Measurements from ENCODE around the gene MTF2.

MTF2 gene

DNA sequence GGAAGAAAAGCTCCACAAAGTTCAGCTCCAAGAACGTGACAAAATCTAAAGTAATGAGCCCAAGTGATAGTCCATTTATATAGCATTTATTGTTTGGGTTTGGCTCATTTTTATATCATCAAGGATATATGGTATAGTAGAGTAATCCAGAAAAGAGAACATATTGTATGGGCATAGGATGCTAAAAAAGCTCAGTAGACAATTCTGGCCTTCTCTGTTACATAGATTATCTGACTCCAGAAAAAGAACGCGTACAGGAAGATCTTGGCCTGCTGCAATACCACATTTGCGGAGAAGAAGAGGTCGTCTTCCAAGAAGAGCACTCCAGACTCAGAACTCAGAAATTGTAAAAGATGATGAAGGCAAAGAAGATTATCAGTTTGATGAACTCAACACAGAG is 57.4 kb downstream of the MTF2 start:
- Histone ChIP-seq H3K36me3 (ENCODE audit: control insufficient read depth, insufficient read depth, low read length) (peaks cover 49% of the 10 kb centered on the region), H3K27me3 (replicated peaks; ENCODE audit: control insufficient read depth, insufficient read depth, low read length, poor library complexity, severe bottlenecking) (no peaks in the 10 kb centered on the region), H3K9me3 (ENCODE audit: control insufficient read depth, low read length) (no peaks in the 10 kb centered on the region), H3K27ac (ENCODE audit: insufficient read depth, low read length, poor library complexity, severe bottlenecking) (no peak overlapping the region), H3K4me3 (ENCODE audit: insufficient read depth, low read depth, low read length, poor library complexity, severe bottlenecking) (no peak overlapping the region), H3K4me1 (ENCODE audit: control insufficient read depth, insufficient read depth, low read length, poor library complexity, severe bottlenecking) (no peaks in the 10 kb centered on the region)
- no peak for DNase-seq

DNA sequence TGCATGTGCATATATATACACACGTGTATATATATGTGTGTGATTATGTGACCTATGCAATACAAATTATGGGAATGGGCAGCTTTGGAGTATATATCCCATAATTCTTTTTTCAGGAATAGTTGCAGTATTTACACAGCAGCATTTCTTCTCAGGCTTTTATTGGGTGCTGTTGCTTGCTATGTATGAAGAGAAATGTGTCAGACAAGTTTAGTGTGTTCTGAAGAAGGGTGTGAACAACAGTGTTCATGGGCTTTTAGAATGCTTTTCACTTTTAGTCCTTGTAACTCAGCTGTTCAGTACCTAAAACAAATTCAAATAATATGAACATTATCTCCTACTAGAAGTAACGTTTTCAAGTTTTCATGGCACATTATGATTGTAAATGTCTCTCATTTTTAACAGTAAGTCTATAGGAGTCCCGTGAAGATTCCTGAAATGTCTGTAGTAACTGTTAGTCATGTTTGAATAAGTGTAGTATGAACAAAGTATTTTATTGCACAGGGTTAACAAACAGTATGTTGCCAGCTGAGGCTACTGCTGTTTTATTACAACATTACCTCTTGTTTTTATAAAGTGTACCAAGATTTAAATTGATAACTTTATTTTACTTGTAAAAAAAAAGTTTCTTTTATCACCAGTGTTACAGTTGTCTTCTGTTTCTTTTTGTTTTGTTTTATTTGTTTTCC is 58.7 kb downstream of the MTF2 start:
- Histone ChIP-seq H3K9me3 (ENCODE audit: control insufficient read depth, low read length) (no peaks in the 10 kb centered on the region), H3K27me3 (replicated peaks; ENCODE audit: control insufficient read depth, insufficient read depth, low read length, poor library complexity, severe bottlenecking) (no peaks in the 10 kb centered on the region), H3K27ac (ENCODE audit: insufficient read depth, low read length, poor library complexity, severe bottlenecking) (no peak overlapping the region), H3K4me1 (ENCODE audit: control insufficient read depth, insufficient read depth, low read length, poor library complexity, severe bottlenecking) (no peaks in the 10 kb centered on the region), H3K36me3 (ENCODE audit: control insufficient read depth, insufficient read depth, low read length) (peaks cover 49% of the 10 kb centered on the region), H3K4me3 (ENCODE audit: insufficient read depth, low read depth, low read length, poor library complexity, severe bottlenecking) (no peak overlapping the region)
- no peak for DNase-seq

DNA sequence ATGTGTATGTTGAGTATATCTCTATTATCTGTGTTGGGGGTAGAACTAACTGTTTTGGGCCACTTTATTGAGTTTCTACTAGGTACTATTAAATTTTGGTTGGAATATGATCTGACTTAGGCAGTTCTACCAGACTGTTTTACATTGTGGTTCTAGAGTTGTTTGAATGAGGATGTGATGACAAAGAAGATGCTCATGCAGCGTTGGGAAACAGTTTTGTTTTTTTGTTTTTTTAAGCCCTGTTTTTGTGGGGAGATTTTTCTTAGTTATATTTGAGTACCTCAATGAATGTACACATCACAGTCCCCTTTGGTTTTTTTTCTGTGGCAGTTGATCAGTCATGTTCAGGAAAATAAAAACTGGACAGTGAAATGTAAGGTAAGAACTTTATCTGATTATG is 61.0 kb downstream of the MTF2 start:
- H3K9me3 ChIP-seq (ENCODE audit: control insufficient read depth, low read length), result no peaks in the 10 kb centered on the region
- no peak overlapping the region for H3K4me3 ChIP-seq (ENCODE audit: insufficient read depth, low read depth, low read length, poor library complexity, severe bottlenecking)
- no peaks in the 10 kb centered on the region for H3K4me1 ChIP-seq (ENCODE audit: control insufficient read depth, insufficient read depth, low read length, poor library complexity, severe bottlenecking)
- H3K27me3 ChIP-seq (replicated peaks; ENCODE audit: control insufficient read depth, insufficient read depth, low read length, poor library complexity, severe bottlenecking), result no peaks in the 10 kb centered on the region
- peaks cover 33% of the 10 kb centered on the region for H3K36me3 ChIP-seq (ENCODE audit: control insufficient read depth, insufficient read depth, low read length)
- DNase-seq, result no peak
- H3K27ac ChIP-seq (ENCODE audit: insufficient read depth, low read length, poor library complexity, severe bottlenecking), result no peak overlapping the region

DNA sequence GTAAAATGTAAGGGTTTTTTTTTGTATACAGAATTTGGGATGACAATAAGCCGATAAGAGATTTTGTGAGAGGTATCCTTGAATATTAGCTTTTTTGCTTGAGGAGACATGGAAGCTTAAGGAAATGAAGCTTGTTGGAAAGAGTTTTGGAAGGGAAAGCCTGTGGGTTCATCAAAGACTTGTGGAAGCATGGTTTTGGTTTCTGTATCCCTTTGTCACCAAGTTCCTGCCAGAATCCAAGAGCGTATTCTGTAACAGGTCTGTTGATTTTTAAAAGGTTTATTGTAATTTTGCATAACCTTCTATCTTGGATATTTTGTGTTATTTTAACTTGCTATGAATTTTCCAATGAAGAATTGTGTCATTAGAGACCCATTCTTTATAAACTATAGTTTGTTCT is 63.1 kb downstream of the MTF2 start:
- Histone ChIP-seq H3K36me3 (ENCODE audit: control insufficient read depth, insufficient read depth, low read length) (peaks cover 17% of the 10 kb centered on the region), H3K27ac (ENCODE audit: insufficient read depth, low read length, poor library complexity, severe bottlenecking) (no peak overlapping the region), H3K4me3 (ENCODE audit: insufficient read depth, low read depth, low read length, poor library complexity, severe bottlenecking) (no peak overlapping the region), H3K9me3 (ENCODE audit: control insufficient read depth, low read length) (no peaks in the 10 kb centered on the region), H3K27me3 (replicated peaks; ENCODE audit: control insufficient read depth, insufficient read depth, low read length, poor library complexity, severe bottlenecking) (no peaks in the 10 kb centered on the region), H3K4me1 (ENCODE audit: control insufficient read depth, insufficient read depth, low read length, poor library complexity, severe bottlenecking) (no peaks in the 10 kb centered on the region)
- DNase-seq, result no peak

DNA sequence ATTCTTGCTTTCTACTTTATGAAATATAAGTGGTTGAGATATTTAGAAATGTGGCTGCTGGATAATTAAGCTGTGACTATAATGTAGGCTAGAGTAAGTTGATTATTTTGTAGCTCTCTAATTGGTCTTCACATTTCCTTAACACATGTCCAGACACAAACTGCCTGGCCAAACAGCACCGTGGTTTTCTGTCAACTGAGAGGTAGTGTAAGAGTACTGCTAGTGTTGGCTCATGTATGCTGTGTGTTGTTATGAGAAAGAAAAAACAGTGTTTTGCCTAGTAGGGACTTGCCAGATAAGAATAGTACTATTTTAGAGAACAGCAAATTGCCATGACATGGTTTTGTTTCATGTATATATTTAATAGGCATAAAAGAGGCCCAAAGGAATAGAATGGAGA is 64.1 kb downstream of the MTF2 start:
- H3K9me3 ChIP-seq (ENCODE audit: control insufficient read depth, low read length), result no peaks in the 10 kb centered on the region
- no peaks in the 10 kb centered on the region for H3K4me1 ChIP-seq (ENCODE audit: control insufficient read depth, insufficient read depth, low read length, poor library complexity, severe bottlenecking)
- no peak for DNase-seq
- H3K36me3 ChIP-seq (ENCODE audit: control insufficient read depth, insufficient read depth, low read length), result peaks cover 12% of the 10 kb centered on the region
- H3K27ac ChIP-seq (ENCODE audit: insufficient read depth, low read length, poor library complexity, severe bottlenecking), result no peak overlapping the region
- no peak overlapping the region for H3K4me3 ChIP-seq (ENCODE audit: insufficient read depth, low read depth, low read length, poor library complexity, severe bottlenecking)
- no peaks in the 10 kb centered on the region for H3K27me3 ChIP-seq (replicated peaks; ENCODE audit: control insufficient read depth, insufficient read depth, low read length, poor library complexity, severe bottlenecking)

DNA sequence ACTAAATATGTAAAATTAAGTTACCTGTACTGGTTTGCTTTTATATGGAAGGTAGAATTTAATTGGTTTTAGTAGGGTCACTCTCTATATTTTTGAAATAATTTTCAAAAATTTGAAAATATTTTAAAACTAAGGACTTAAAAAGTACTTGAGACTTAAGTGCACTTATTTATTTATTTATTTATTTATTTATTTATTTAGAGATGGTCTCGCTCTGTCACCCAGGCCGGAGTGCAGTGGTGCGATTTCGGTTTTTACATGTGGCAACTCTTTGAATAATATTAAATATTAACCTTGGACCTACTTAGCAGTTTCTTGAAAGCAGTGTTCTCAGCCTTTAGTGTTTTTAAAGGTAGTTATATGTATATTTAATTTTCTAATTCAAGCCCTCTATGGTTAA is 64.7 kb downstream of the MTF2 start:
- H3K4me1 ChIP-seq (ENCODE audit: control insufficient read depth, insufficient read depth, low read length, poor library complexity, severe bottlenecking), result no peaks in the 10 kb centered on the region
- no peaks in the 10 kb centered on the region for H3K9me3 ChIP-seq (ENCODE audit: control insufficient read depth, low read length)
- H3K27ac ChIP-seq (ENCODE audit: insufficient read depth, low read length, poor library complexity, severe bottlenecking), result no peak overlapping the region
- no peak overlapping the region for H3K4me3 ChIP-seq (ENCODE audit: insufficient read depth, low read depth, low read length, poor library complexity, severe bottlenecking)
- H3K27me3 ChIP-seq (replicated peaks; ENCODE audit: control insufficient read depth, insufficient read depth, low read length, poor library complexity, severe bottlenecking), result no peaks in the 10 kb centered on the region
- DNase-seq, result no peak
- H3K36me3 ChIP-seq (ENCODE audit: control insufficient read depth, insufficient read depth, low read length), result peaks cover 6% of the 10 kb centered on the region

DNA sequence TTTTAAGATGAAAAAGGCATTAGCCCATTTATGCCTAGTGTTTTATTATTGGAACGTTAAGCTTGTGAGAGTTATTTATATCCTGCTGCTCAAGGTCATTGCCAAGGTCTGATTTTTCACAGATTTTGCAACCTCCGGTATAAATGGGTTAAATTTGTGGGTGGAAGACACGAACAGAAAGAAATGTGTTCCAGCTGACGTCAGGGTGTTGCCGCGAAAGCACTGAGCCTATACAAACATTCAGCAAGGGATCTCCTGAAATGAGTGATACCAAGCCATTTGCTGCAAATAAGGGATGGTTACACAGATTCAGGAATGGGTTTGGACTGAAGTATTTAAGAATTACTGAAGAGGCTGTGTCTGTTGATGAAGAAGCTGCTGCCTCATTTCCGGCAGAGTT is 68.9 kb downstream of the MTF2 start:
- H3K27ac ChIP-seq (ENCODE audit: insufficient read depth, low read length, poor library complexity, severe bottlenecking), result no peak overlapping the region
- peaks cover 11% of the 10 kb centered on the region for H3K36me3 ChIP-seq (ENCODE audit: control insufficient read depth, insufficient read depth, low read length)
- H3K4me3 ChIP-seq (ENCODE audit: insufficient read depth, low read depth, low read length, poor library complexity, severe bottlenecking), result no peak overlapping the region
- H3K27me3 ChIP-seq (replicated peaks; ENCODE audit: control insufficient read depth, insufficient read depth, low read length, poor library complexity, severe bottlenecking), result no peaks in the 10 kb centered on the region
- H3K9me3 ChIP-seq (ENCODE audit: control insufficient read depth, low read length), result no peaks in the 10 kb centered on the region
- no peaks in the 10 kb centered on the region for H3K4me1 ChIP-seq (ENCODE audit: control insufficient read depth, insufficient read depth, low read length, poor library complexity, severe bottlenecking)
- DNase-seq, result no peak

DNA sequence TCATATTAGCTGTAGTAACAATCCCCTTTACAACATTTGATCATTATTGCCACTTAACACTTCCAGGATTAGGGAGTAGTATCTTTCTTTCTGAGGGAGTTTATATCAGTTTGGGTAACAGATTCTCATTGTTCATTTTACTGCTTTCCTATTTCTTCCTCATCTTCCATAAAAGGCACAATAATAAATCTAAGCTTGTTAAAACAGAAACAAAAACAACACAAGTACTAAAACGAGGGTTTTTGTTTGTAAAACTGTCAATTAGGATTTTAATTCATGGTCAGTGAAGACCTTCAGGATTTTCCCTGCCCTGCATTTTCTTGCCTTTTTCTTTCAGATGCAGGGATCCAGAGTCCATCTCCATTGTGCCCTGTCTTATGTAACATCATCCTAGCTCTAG is 71.6 kb downstream of the MTF2 start:
- Histone ChIP-seq H3K27me3 (replicated peaks; ENCODE audit: control insufficient read depth, insufficient read depth, low read length, poor library complexity, severe bottlenecking) (no peaks in the 10 kb centered on the region), H3K36me3 (ENCODE audit: control insufficient read depth, insufficient read depth, low read length) (peaks cover 32% of the 10 kb centered on the region), H3K27ac (ENCODE audit: insufficient read depth, low read length, poor library complexity, severe bottlenecking) (no peak overlapping the region), H3K9me3 (ENCODE audit: control insufficient read depth, low read length) (no peaks in the 10 kb centered on the region), H3K4me1 (ENCODE audit: control insufficient read depth, insufficient read depth, low read length, poor library complexity, severe bottlenecking) (no peaks in the 10 kb centered on the region), H3K4me3 (ENCODE audit: insufficient read depth, low read depth, low read length, poor library complexity, severe bottlenecking) (no peak overlapping the region)
- DNase-seq, result no peak

DNA sequence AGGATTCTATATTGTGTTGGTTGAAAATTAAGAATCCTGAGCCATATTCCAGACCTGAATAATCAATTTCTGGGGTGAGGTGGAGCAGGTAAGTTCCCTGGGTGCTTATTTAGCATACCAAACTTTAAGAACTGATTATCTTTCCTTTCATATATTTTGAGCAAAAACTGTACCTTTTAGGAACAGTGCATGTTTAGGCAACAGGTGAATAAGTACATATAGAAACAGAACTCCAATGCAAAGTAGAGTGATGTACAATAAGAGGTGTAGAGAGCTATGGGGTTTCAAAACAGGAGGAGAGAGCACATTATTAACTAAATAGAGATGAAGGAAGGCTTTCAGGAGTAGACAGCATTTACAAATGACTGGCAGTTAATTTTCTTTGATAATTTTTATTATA is 72.4 kb downstream of the MTF2 start:
- no peak for DNase-seq
- no peaks in the 10 kb centered on the region for H3K9me3 ChIP-seq (ENCODE audit: control insufficient read depth, low read length)
- H3K4me3 ChIP-seq (ENCODE audit: insufficient read depth, low read depth, low read length, poor library complexity, severe bottlenecking), result no peak overlapping the region
- no peaks in the 10 kb centered on the region for H3K27me3 ChIP-seq (replicated peaks; ENCODE audit: control insufficient read depth, insufficient read depth, low read length, poor library complexity, severe bottlenecking)
- H3K36me3 ChIP-seq (ENCODE audit: control insufficient read depth, insufficient read depth, low read length), result peaks cover 32% of the 10 kb centered on the region
- no peak overlapping the region for H3K27ac ChIP-seq (ENCODE audit: insufficient read depth, low read length, poor library complexity, severe bottlenecking)
- no peaks in the 10 kb centered on the region for H3K4me1 ChIP-seq (ENCODE audit: control insufficient read depth, insufficient read depth, low read length, poor library complexity, severe bottlenecking)

DNA sequence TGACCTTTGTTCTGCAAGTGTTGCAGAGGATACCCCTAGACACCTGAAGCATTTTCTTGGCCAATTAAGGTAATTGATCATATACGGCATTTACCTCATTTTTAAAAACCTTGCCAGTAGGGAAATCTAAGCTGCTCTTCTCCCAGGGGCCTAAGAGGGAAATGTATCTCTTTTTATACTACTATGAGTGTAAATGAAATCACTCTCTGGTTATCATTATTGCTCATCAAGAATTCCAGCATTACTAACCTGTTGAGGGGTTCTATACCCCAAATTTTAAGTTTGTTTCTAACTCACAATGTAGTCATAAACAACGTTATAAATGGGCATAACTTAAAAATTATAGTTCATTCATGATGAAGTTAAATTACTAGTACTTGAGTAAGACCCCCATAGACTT is 73.8 kb downstream of the MTF2 start:
- Histone ChIP-seq H3K36me3 (ENCODE audit: control insufficient read depth, insufficient read depth, low read length) (peaks cover 37% of the 10 kb centered on the region), H3K4me1 (ENCODE audit: control insufficient read depth, insufficient read depth, low read length, poor library complexity, severe bottlenecking) (no peaks in the 10 kb centered on the region), H3K27me3 (replicated peaks; ENCODE audit: control insufficient read depth, insufficient read depth, low read length, poor library complexity, severe bottlenecking) (no peaks in the 10 kb centered on the region), H3K27ac (ENCODE audit: insufficient read depth, low read length, poor library complexity, severe bottlenecking) (no peak overlapping the region), H3K9me3 (ENCODE audit: control insufficient read depth, low read length) (no peaks in the 10 kb centered on the region), H3K4me3 (ENCODE audit: insufficient read depth, low read depth, low read length, poor library complexity, severe bottlenecking) (no peak overlapping the region)
- DNase-seq, result no peak
